Measurements from ENCODE around the gene CDKL5. TPM values are rescaled to one million over a fixed set of nuclear protein-coding genes. Genes with fewer than 3 reads are reported as not detected.

The CDKL5 gene
- total RNA-seq, 6 experiments from 2014 or later = 5.6 to 5.9 (median 5.8) TPM

GRCh38 chrX:18490806-18491555, 65.6 kb downstream of the CDKL5 start:
- Mint-ChIP-seq H3K27me3 (ENCODE audit: insufficient read depth) (no peaks in the 10 kb centered on the region; the same call in 1 of the 2 replicates), H3K4me3 (no peak overlapping the region), H3K4me1 (ENCODE audit: low read depth) (no peaks in the 10 kb centered on the region; the same call in 1 of the 2 replicates), H3K36me3 (ENCODE audit: low read depth) (no peaks in the 10 kb centered on the region), H3K27ac (no peak overlapping the region), H3K9me3 (no peaks in the 10 kb centered on the region)
- no peak for DNase-seq
- TF ChIP-seq CTCF (IDR thresholded peaks at IDR 0.05) = no peak

- no peak for TF ChIP-seq CTCF (IDR thresholded peaks at IDR 0.05)
- H3K27ac Mint-ChIP-seq = no peak overlapping the region
- no peak overlapping the region for H3K4me3 Mint-ChIP-seq
- no peaks in the 10 kb centered on the region; the same call in 1 of the 2 replicates for H3K27me3 Mint-ChIP-seq (ENCODE audit: insufficient read depth)
- no peak for DNase-seq
- no peaks in the 10 kb centered on the region; the same call in 1 of the 2 replicates for H3K4me1 Mint-ChIP-seq (ENCODE audit: low read depth)
- H3K9me3 Mint-ChIP-seq = no peaks in the 10 kb centered on the region
- no peaks in the 10 kb centered on the region for H3K36me3 Mint-ChIP-seq (ENCODE audit: low read depth)
Observed at GRCh38 chrX:18491587-18492340, 66.4 kb downstream of the CDKL5 start.

GRCh38 chrX:18534949-18535348, 109.5 kb downstream of the CDKL5 start:
- no peak overlapping the region for H3K27ac Mint-ChIP-seq
- DNase-seq = no peak
- no peaks in the 10 kb centered on the region; the same call in 1 of the 2 replicates for H3K27me3 Mint-ChIP-seq (ENCODE audit: insufficient read depth)
- no peaks in the 10 kb centered on the region for H3K4me1 Mint-ChIP-seq (ENCODE audit: low read depth)
- H3K4me3 Mint-ChIP-seq = no peak overlapping the region
- H3K9me3 Mint-ChIP-seq = no peaks in the 10 kb centered on the region
- no peaks in the 10 kb centered on the region for H3K36me3 Mint-ChIP-seq (ENCODE audit: low read depth)
- no peak for TF ChIP-seq CTCF (IDR thresholded peaks at IDR 0.05)

- no peak overlapping the region for H3K4me3 Mint-ChIP-seq
Observed at GRCh38 chrX:18537068-18537467, 111.7 kb downstream of the CDKL5 start.

GRCh38 chrX:18537524-18537923, 112.1 kb downstream of the CDKL5 start:
- no peak for DNase-seq
- Mint-ChIP-seq H3K4me1 (ENCODE audit: low read depth) (no peaks in the 10 kb centered on the region), H3K9me3 (no peaks in the 10 kb centered on the region), H3K4me3 (no peak overlapping the region), H3K27me3 (ENCODE audit: insufficient read depth) (no peaks in the 10 kb centered on the region; the same call in 1 of the 2 replicates), H3K27ac (no peak overlapping the region), H3K36me3 (ENCODE audit: low read depth) (no peaks in the 10 kb centered on the region)
- TF ChIP-seq CTCF (IDR thresholded peaks at IDR 0.05) = no peak

More at GRCh38 chrX:18537068-18537467, 111.7 kb downstream of the CDKL5 start:
- Mint-ChIP-seq H3K4me1 (ENCODE audit: low read depth) (no peaks in the 10 kb centered on the region), H3K27ac (no peak overlapping the region), H3K36me3 (ENCODE audit: low read depth) (no peaks in the 10 kb centered on the region), H3K9me3 (no peaks in the 10 kb centered on the region), H3K27me3 (ENCODE audit: insufficient read depth) (no peaks in the 10 kb centered on the region; the same call in 1 of the 2 replicates)
- no peak for TF ChIP-seq CTCF (IDR thresholded peaks at IDR 0.05)
- no peak for DNase-seq
